Progenitor cell of endocrine pancreas (in vitro differentiated cells): Measurements from ENCODE around the gene LYVE1. TPM values are rescaled to one million over a fixed set of nuclear protein-coding genes. Genes with fewer than 3 reads are reported as not detected.

Experiments used
- DNase-seq: peaks from one replicate; pipeline ENCODE4 v3.0.0; 2021; ENCODE audit warnings: low spot score; ENCODE audit not compliant: unreplicated experiment
- H3K27ac Mint-ChIP-seq: 2 replicates; pipeline ENCODE4 v1.8.0; 2021; ENCODE audit warnings: mild to moderate bottlenecking, moderate library complexity, mixed read lengths
- H3K27me3 Mint-ChIP-seq: 2 replicates; pipeline ENCODE4 v1.8.0; 2021; ENCODE audit warnings: mixed read lengths
- H3K36me3 Mint-ChIP-seq: 2 replicates; pipeline ENCODE4 v1.8.0; 2022; ENCODE audit warnings: mixed read lengths; ENCODE audit not compliant: insufficient read depth
- H3K4me1 Mint-ChIP-seq: 2 replicates; pipeline ENCODE4 v1.8.0; 2021; ENCODE audit warnings: low read depth, mixed read lengths
- H3K4me3 Mint-ChIP-seq: 2 replicates; pipeline ENCODE4 v1.8.0; 2021; ENCODE audit warnings: low read depth, mild to moderate bottlenecking, moderate library complexity, mixed read lengths
- H3K9me3 Mint-ChIP-seq: 2 replicates; pipeline ENCODE4 v1.8.0; 2021; ENCODE audit warnings: low read depth, mixed read lengths
- CTCF ChIP-seq: fragments of 200-600 bp; sonication (generic); IDR thresholded peaks from one replicate; pipeline ENCODE4 v1.5.0; 2021; ENCODE audit warnings: antibody characterized with exemption, mild to moderate bottlenecking; ENCODE audit not compliant: unreplicated experiment
- total RNA-seq: library from RNA; stranded (reverse); gene quantifications from 2 replicates; pipeline ENCODE4 v1.2.1, GENCODE V29; 2021

Gene LYVE1
- total RNA-seq, 1 donor from 2014 or later = not detected

- no peak overlapping the region for H3K4me3 Mint-ChIP-seq
- no peak for DNase-seq
- TF ChIP-seq CTCF = no peak
- no peak overlapping the region for H3K27ac Mint-ChIP-seq
- no peaks in the 10 kb centered on the region for H3K9me3 Mint-ChIP-seq
- peaks cover 5% of the 10 kb centered on the region for H3K36me3 Mint-ChIP-seq
- no peaks in the 10 kb centered on the region for H3K27me3 Mint-ChIP-seq
- no peaks in the 10 kb centered on the region for H3K4me1 Mint-ChIP-seq
Measured at GRCh38 chr11:10514709-10515108, 53.8 kb downstream of the LYVE1 start.

- no peaks in the 10 kb centered on the region for H3K9me3 Mint-ChIP-seq
- peak; percentile 34 for TF ChIP-seq CTCF
- H3K36me3 Mint-ChIP-seq = peaks cover 5% of the 10 kb centered on the region
- H3K4me1 Mint-ChIP-seq = no peaks in the 10 kb centered on the region
- no peak for DNase-seq
- H3K27me3 Mint-ChIP-seq = no peaks in the 10 kb centered on the region
- H3K27ac Mint-ChIP-seq = no peak overlapping the region
- no peak overlapping the region for H3K4me3 Mint-ChIP-seq
Measured at GRCh38 chr11:10514202-10514601, 54.3 kb downstream of the LYVE1 start.

GRCh38 chr11:10511181-10511621, 57.3 kb downstream of the LYVE1 start:
- Mint-ChIP-seq H3K27ac (no peak overlapping the region), H3K4me3 (no peak overlapping the region), H3K27me3 (no peaks in the 10 kb centered on the region), H3K4me1 (no peaks in the 10 kb centered on the region), H3K9me3 (no peaks in the 10 kb centered on the region), H3K36me3 (peaks cover 5% of the 10 kb centered on the region)
- no peak for DNase-seq
- TF ChIP-seq CTCF = no peak

Other genes with a start within 250 kb of the LYVE1 start
- 12.9 TPM in 2 replicates for gene AMPD3, start 113.4 kb downstream of the LYVE1 start, total RNA-seq
- 32.0 and 35.1 TPM in 2 replicates for gene RNF141, start 27.5 kb downstream of the LYVE1 start, total RNA-seq
- 5.4 and 6.3 TPM in 2 replicates for gene IRAG1, start 125.1 kb upstream of the LYVE1 start, total RNA-seq
- 34.4 and 38.6 TPM in 2 replicates for gene CTR9, start 182.6 kb upstream of the LYVE1 start, total RNA-seq
- 1,076 and 1,126 TPM in 2 replicates for gene EIF4G2, start 240.3 kb upstream of the LYVE1 start, total RNA-seq